Muscle layer of duodenum (tissue), 2 donors: ENCODE results near the gene SLC37A2.
A peak's percentile ranks its signal among the peaks of the same experiment; 100 is the strongest.

Source experiments
- H3K27ac ChIP-seq: one replicate; pipeline ENCODE4 v1.7.0; 2013; ENCODE audit warnings: mild to moderate bottlenecking, low read length
- H3K27me3 ChIP-seq: one replicate; pipeline ENCODE4 v1.7.0; 2013; ENCODE audit warnings: low read depth, mild to moderate bottlenecking, control low read depth, low read length
- H3K36me3 ChIP-seq, 2 donors: one replicate each; pipeline ENCODE4 v1.7.0; 2013; ENCODE audit warnings: low read length in 2 of 2, control low read depth in 1 of 2, mild to moderate bottlenecking in 1 of 2; ENCODE audit not compliant: insufficient read depth in 2 of 2, control insufficient read depth in 1 of 2
- H3K4me1 ChIP-seq, 2 donors: one replicate each; pipeline ENCODE4 v1.7.0; 2013; ENCODE audit warnings: low read length in 2 of 2, mild to moderate bottlenecking in 2 of 2, control low read depth in 1 of 2, moderate library complexity in 1 of 2; ENCODE audit not compliant: insufficient read depth in 2 of 2, control insufficient read depth in 1 of 2
- H3K4me3 ChIP-seq, 2 donors: one replicate each; pipeline ENCODE4 v1.7.0; 2013; ENCODE audit warnings: low read length in 2 of 2, low read depth in 1 of 2, mild to moderate bottlenecking in 1 of 2
- H3K9me3 ChIP-seq, 2 donors: one replicate each; pipeline ENCODE4 v1.7.0; 2013; ENCODE audit warnings: low read length in 2 of 2, control low read depth in 1 of 2, mild to moderate bottlenecking in 1 of 2; ENCODE audit not compliant: control insufficient read depth in 1 of 2
- donor health status: healthy.

The SLC37A2 gene

DNA sequence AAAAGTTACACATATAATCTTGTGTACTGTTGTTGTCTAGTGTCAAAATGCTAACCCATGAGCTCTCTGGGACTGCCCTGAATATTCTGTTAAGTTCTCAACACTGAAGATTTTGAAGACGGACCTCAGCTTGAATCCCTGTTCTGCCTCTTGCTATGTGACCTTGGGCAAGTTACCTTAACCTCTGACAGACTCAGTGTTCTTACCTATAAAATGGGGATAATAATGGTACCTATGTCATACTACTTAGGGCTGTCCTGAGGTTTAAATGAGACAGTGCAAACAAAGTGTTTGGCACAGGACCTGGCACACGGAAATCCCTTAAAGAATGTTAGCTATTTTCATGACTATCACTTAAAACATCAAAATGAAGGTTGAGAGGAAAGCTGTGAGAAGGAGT lies 37.0 kb downstream of the SLC37A2 start:
- H3K36me3 ChIP-seq: peaks cover 10 to 36% of the 10 kb centered on the region in 2 donors
- no peaks in the 10 kb centered on the region for H3K9me3 ChIP-seq
- no peaks in the 10 kb centered on the region for H3K27me3 ChIP-seq
- peaks cover 0 to 3% of the 10 kb centered on the region in 2 donors for H3K4me1 ChIP-seq
- no peak overlapping the region for H3K4me3 ChIP-seq
- H3K27ac ChIP-seq: no peak overlapping the region

DNA sequence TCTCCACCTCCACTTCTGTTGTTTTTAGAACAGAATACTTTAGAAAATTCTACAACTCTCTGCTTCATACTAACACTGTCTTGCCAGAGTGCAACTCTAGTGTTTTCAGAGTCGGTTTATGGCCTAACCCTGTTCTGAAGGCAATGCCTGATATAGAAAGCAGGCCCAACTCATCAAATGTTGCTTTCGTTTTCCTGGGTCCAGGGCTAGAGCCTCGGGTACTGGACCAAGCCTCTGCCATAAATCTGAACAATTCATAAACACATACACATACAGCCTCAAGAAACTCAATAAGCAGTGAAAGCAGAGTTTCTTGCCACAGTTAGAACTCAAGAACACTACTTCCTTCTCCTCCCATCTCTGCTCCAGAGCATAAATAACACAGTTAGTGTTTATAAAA lies 38.5 kb downstream of the SLC37A2 start:
- no peaks in the 10 kb centered on the region for H3K27me3 ChIP-seq
- H3K4me3 ChIP-seq: no peak overlapping the region
- peaks cover 0 to 3% of the 10 kb centered on the region in 2 donors for H3K4me1 ChIP-seq
- no peaks in the 10 kb centered on the region for H3K9me3 ChIP-seq
- peaks cover 10 to 29% of the 10 kb centered on the region in 2 donors for H3K36me3 ChIP-seq
- peak overlapping the region; percentile 5 for H3K27ac ChIP-seq

DNA sequence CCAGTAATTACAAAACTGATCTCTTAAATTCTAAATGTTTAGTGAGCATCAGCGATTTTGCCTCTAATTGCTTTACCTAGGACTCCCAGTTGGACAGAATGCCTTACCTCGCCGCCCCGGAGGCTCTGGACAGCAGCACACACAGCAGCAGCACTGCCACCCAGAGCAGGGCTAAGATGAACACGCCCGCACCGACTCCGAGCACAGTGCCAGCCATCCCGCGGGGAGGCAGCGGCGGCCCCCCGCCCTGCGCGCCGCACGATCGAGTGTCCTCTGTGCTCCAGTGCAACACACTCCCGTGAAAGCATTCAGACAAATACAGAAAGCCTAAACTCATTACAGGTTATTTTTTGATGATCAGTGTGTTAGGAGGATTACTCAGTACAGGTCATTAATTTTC lies 38.9 kb downstream of the SLC37A2 start:
- Histone ChIP-seq H3K27ac (no peak overlapping the region), H3K4me1 (peaks cover 0 to 3% of the 10 kb centered on the region in 2 donors), H3K4me3 (no peak overlapping the region)

DNA sequence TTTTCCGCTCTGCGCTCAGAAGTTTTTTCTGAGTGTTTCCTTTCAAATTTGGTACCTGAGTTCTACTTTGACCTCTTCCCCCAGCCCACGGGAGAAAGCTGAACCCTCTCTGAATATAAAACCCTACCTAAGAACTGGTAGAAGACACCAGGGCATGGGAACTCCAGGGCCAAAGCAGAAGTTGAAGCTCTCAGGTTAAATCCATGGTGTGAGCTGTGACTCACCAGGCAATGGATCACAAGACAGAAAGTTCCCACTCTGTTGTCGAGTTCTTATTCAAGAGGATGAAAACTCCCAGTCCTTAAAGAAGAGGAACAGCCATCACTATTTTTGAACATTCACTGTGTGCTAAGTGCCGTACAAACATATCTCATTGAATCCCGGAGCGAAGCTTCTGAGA lies 39.4 kb downstream of the SLC37A2 start:
- no peaks in the 10 kb centered on the region for H3K9me3 ChIP-seq
- H3K27ac ChIP-seq: no peak overlapping the region
- peaks cover 10 to 20% of the 10 kb centered on the region in 2 donors for H3K36me3 ChIP-seq
- no peak overlapping the region for H3K4me3 ChIP-seq
- peaks cover 0 to 3% of the 10 kb centered on the region in 2 donors for H3K4me1 ChIP-seq
- no peaks in the 10 kb centered on the region for H3K27me3 ChIP-seq

More for the DNA sequence above, 38.9 kb downstream of the SLC37A2 start:
- Histone ChIP-seq H3K9me3 (no peaks in the 10 kb centered on the region), H3K36me3 (peaks cover 10 to 25% of the 10 kb centered on the region in 2 donors), H3K27me3 (no peaks in the 10 kb centered on the region)

DNA sequence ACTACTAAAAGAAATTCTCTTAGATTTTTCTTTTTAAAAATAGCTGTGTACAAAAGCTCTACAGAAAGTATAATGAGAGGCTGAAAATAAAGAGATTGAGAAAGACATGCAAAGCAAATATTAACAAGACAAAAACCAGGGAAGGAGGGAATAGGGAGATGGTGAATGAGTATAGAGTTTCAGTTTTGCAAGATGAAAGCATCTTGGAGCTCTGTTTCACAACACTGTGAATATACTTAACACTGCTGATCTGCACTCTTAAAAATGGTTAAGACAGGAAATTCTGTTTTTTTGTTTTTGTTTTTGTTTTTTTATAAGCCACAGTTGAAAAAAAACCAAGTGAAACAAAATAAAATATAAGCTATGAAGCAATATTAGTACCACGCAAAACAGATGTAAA lies 42.8 kb downstream of the SLC37A2 start:
- Histone ChIP-seq H3K9me3 (no peaks in the 10 kb centered on the region), H3K27ac (no peak overlapping the region), H3K27me3 (no peaks in the 10 kb centered on the region), H3K4me3 (no peak overlapping the region), H3K36me3 (peaks cover 3 to 4% of the 10 kb centered on the region in 2 donors), H3K4me1 (peaks cover 0 to 9% of the 10 kb centered on the region in 2 donors)

DNA sequence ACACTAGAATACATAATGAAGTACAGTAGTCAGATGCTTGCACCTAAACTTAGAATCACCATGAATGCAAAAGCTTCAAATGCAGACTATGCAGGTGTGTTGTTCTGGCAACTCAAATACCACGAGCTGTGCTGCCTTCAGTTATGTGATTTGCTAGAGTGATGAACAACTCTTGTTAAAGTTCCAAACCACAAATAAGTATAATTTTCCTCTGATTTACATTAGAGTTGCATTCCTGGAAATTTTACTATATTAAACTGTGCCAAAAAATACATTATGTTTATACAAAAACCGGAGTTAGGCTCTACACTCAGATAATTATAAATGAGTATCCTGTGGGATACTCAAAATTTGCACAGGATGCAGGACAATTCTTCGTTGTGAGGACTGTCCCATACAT lies 45.4 kb downstream of the SLC37A2 start:
- Histone ChIP-seq H3K36me3 (no peaks in the 10 kb centered on the region), H3K4me1 (peaks cover 0 to 12% of the 10 kb centered on the region in 2 donors), H3K4me3 (no peak overlapping the region), H3K9me3 (no peaks in the 10 kb centered on the region), H3K27me3 (no peaks in the 10 kb centered on the region), H3K27ac (no peak overlapping the region)

DNA sequence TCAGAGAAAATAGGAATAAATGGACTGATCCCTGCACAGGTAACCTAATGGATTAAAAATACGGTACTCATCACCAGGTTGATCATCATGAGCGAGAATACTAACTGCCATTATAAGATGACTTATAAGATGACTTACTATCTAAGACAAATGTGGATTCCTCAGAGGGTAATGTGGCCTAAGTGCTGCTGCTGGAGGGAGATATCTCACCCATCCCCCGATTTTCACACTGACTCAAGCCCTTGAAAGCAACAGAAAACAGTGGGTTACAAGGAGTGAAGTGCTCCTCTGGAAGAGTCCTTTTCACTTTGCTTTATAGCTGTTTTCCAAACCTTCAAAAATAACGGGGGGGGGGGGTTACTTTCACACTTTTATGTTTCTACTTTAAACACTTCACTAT lies 47.4 kb downstream of the SLC37A2 start:
- Histone ChIP-seq H3K4me3 (peak overlapping the region; percentile 82 to 99), H3K27ac (peak overlapping the region; percentile 83), H3K9me3 (no peaks in the 10 kb centered on the region), H3K4me1 (peaks cover 0 to 12% of the 10 kb centered on the region in 2 donors), H3K27me3 (no peaks in the 10 kb centered on the region), H3K36me3 (no peaks in the 10 kb centered on the region)

DNA sequence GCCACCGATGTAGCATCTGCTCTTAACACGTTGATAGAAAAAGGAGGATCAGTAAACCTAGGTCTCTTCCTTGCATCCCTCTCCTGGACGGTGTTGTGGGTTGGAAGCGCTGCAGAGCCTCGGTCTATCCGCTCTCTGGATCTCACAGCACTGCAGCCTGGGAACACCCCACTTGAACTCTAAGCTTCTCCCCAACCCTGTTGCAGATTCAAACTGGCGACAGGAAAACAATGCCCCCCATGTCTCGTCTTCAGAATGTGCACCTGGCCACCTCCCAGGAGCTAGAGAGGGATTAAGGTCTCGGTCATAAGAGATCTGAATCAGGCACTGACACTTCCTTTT lies 47.9 kb downstream of the SLC37A2 start:
- Histone ChIP-seq H3K36me3 (no peaks in the 10 kb centered on the region), H3K4me1 (peaks cover 0 to 12% of the 10 kb centered on the region in 2 donors), H3K27me3 (no peaks in the 10 kb centered on the region), H3K9me3 (no peaks in the 10 kb centered on the region), H3K4me3 (peak overlapping the region; percentile 82 to 99), H3K27ac (peak overlapping the region; percentile 83)

DNA sequence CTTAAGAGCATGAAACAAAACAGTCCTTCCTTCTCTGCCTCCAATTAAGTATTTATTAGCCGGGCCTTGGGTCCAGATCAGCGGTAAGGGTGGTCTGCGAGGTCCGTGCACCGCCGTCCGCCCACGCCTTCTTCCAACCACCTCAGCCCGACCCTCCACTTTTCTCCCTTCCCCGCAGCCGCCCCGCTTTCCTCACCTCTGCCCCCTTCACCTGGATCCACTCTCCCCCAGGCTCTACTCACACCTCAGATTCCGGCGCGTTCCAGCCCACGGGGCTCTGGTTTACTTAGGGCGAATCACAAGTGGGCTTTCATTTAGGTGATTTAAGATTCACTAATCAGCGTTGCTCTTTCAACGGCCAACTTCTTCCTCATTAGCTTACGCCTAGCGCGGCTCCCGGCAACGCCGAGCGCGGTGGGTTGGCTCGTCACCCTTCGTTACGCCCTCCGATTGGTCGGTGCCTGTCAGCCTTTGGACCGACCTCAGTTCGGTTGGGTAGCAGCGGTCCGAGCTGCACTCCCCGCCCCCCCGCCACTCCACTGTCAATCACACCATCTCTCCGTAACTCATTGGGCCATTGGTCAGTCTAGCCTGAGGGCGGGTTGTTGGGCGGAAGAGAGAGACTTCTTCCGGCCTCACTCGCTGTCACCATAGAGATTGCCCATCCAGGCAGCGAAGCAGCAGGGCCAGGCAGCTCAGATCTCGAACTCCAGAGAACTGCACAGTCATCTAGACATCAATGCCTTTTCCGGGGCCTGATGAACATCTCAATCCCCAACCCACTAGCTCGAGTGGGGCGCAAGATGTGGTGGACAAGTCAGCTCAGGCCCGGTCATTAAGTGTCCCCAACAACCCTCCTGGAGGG lies 48.5 kb downstream of the SLC37A2 start, which contains the start of gene TMEM218:
Gene TMEM218 (minus strand): TSS at position 284 of the 865 bp plus-strand sequence. CDS start 9,385 bp downstream, outside the sequence.
- Histone ChIP-seq H3K4me1 (peaks cover 0 to 12% of the 10 kb centered on the region in 2 donors), H3K27me3 (no peaks in the 10 kb centered on the region), H3K27ac (peak within 1 kb of the TSS; percentile 83), H3K4me3 (peak within 1 kb of the TSS; percentile 82 to 99), H3K36me3 (no peaks in the 10 kb centered on the region), H3K9me3 (no peaks in the 10 kb centered on the region)

DNA sequence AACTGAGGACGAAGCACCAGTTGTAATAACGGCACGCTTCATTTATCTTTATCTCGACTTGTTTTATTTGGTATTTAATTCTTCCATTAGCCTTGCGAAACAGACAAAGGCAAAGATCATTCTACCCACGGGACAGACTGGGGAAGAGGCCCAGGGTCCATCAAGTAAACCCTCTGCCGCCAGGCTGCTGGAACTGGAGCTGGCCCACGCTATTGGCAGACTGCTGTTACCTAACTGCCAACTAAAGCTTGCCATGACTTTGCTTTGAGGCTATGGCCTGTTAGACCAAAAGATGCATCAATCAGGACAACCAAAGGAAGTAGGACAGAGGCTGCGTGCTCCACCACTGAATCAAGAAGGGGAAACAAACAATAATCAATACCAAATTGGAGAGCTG lies 49.1 kb downstream of the SLC37A2 start:
- H3K27me3 ChIP-seq: no peaks in the 10 kb centered on the region
- no peak overlapping the region for H3K27ac ChIP-seq
- H3K9me3 ChIP-seq: no peaks in the 10 kb centered on the region
- H3K4me1 ChIP-seq: peaks cover 0 to 12% of the 10 kb centered on the region in 2 donors
- H3K36me3 ChIP-seq: no peaks in the 10 kb centered on the region
- H3K4me3 ChIP-seq: peak overlapping the region; percentile 57 to 62

DNA sequence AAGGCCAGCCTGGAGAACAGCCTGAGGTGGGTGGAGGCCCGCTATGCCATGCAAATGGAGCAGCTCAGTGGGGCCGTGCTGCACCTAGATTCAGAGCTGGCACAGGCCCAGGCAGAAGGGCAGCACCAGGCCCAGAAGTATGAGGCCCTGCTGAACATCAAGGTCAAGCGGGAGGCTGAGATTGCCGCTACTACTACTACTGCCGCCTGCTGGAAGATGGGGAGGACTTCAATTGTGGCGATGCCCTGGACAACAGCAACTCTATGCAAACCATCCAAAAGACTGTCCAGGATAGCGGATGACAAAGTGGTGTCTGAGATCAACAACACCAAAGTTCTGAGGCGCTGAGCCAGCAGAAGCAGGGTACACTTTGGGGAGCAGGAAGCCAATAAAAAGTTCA lies 51.4 kb downstream of the SLC37A2 start:
- H3K27me3 ChIP-seq: no peaks in the 10 kb centered on the region
- peaks cover 0 to 12% of the 10 kb centered on the region in 2 donors for H3K4me1 ChIP-seq
- H3K4me3 ChIP-seq: no peak overlapping the region
- no peaks in the 10 kb centered on the region for H3K9me3 ChIP-seq
- H3K27ac ChIP-seq: no peak overlapping the region
- no peaks in the 10 kb centered on the region for H3K36me3 ChIP-seq
